GM19455 (cell line): Measurements from ENCODE around the gene INTU.

ENCODE experiments used
- ATAC-seq: cut with Tn5 transposase; IDR thresholded peaks from one replicate; pipeline ENCODE4 v1.9.1; 2021; ENCODE audit not compliant: unreplicated experiment

INTU gene

GRCh38 chr4:127737295-127737694 is 104.5 kb downstream of the INTU start:
- ATAC-seq: no peak

GRCh38 chr4:127741247-127741646 is 108.5 kb downstream of the INTU start:
- no peak for ATAC-seq

- no peak for ATAC-seq
These were observed 115.1 kb downstream of the INTU start for GRCh38 chr4:127747883-127748282.

- no peak for ATAC-seq
These were observed 116.2 kb downstream of the INTU start for GRCh38 chr4:127748957-127749356.

GRCh38 chr4:127756906-127757305 is 124.1 kb downstream of the INTU start:
- ATAC-seq: no peak

- no peak for ATAC-seq
These were observed 126.6 kb downstream of the INTU start for GRCh38 chr4:127759228-127759820.

GRCh38 chr4:127759893-127760292 is 127.1 kb downstream of the INTU start:
- no peak for ATAC-seq

- no peak for ATAC-seq
These were observed 138.9 kb downstream of the INTU start for GRCh38 chr4:127771535-127772275.

- no peak for ATAC-seq
These were observed 140.3 kb downstream of the INTU start for GRCh38 chr4:127772769-127773671.

- no peak for ATAC-seq
These were observed 143.1 kb downstream of the INTU start for GRCh38 chr4:127775843-127776242.
